NCI-H69 (cell line): ENCODE measurements around the gene ASB2.

Experiments
- DNase-seq: peaks from one replicate; lab custom pipeline; 2025; lab: John Stamatoyannopoulos, UW

Gene ASB2

DNA sequence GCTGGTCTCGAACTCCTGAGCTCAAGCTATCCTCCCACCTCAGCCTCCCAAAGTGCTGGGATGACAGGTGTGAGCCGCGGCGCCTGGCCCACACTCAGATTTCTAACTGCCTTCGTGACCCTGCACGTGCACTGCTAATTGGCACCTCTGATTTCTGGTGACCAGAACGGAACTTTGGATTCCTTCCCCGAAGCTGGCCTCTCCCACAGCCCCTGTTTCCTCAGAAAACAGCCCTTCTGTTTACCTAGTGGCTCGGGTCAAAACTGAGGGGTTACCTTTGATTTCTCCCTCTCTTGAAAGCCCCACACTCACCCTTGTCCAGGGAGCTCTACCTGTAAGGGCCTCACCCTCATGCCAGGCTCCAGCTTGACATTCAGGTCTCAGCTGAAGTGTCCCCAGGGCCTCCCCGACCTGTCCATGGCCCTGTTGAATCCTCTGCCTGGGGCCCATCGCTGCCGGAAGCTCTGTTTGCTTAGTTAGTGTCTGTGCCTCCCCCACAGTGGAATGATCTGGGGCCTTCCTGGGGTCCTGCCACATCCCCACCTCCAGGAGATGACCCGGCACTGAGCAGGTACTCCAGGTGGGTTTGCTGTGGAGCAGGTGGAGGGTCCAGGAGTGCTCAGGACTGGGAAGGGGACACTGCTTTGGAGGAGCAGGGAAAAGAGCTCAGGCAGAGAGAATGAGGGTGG lies 73.6 kb downstream of the ASB2 start:
- no peak for DNase-seq

DNA sequence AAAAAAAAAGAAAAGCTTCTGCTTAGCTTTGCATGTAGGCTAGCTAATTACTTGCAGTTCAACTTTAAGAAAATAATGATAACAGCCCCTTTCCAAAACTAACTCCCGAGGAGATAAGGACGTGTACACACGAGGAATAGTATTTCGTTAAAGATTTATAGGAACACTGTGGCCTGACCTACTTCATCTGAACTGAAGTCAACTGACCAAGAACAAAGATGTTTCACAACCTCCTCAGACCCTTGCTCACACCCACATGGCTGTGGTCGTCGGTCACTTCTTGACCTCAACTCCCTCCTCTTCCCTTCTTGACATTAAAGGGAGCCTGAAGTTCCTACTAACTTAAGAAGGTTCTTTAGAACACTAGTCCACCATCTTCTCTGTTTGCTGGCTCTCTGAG lies 74.6 kb downstream of the ASB2 start:
- no peak for DNase-seq

DNA sequence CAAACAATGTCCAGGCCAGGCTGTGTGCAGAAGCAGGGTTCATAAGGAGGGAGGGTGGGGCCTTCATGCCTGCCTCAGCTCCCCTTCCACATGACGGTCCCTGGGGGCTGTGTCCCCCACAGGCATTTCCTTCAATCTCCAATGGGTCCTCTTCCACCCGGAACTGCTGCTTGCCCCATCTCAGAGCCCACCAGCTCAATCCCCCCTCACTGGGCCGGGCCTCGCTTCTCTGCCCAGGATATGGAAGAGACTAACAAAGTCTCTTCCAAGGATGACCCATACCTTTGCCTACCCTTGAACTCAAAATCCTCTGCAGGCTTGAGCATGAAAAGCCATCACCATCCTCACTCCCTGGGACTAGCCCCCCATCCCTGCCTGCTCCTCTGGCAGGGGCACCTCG lies 77.6 kb downstream of the ASB2 start:
- DNase-seq, result no peak

- no peak for DNase-seq
Observed at GRCh38 chr14:93898081-93898611, 78.2 kb downstream of the ASB2 start.

DNA sequence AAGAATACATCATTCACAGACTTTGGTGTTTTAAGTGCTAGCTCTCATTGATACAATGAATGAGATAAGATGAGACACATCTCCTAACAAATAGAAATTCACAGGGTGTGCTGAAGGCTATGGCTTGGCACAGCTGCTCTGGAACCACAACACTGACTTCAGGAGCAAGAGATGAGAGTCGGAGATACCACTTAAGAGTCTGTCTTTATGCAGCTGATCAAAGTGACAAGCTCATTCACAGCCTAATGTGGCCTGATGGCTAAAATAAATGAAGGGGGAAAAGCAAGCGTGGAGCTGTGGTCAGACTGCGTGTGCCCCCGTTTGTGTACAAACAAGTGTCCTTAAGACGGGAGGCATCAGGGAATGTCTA lies 78.9 kb downstream of the ASB2 start:
- no peak for DNase-seq

DNA sequence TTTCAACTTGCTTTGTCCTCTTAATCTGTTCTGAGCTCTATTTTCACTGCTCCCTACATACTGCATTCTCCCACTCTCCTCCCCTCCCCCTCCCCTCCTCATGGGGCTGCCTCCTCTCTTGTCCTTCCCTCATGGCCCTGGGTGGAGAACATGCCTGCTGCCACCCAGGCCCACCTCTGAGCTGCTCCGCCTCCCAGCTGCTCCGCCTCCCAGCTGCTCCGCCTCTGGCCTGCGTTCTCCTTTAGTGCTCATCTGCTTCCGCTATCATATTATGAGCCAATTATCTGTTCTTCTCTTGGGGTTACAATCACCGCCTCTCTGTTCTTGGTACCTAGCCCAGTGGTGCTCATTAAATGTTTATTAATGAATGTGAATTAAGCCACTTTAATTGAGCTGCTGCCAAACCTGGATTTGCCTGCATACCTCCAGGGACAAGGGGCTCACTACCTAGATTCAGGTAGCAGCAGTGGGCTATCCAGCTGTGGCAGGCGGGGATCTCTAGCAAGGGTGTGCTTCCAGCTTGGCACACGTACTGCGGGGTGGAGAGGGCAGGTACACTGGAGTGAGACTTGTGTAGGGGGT lies 81.3 kb downstream of the ASB2 start:
- peak; percentile 63 for DNase-seq

DNA sequence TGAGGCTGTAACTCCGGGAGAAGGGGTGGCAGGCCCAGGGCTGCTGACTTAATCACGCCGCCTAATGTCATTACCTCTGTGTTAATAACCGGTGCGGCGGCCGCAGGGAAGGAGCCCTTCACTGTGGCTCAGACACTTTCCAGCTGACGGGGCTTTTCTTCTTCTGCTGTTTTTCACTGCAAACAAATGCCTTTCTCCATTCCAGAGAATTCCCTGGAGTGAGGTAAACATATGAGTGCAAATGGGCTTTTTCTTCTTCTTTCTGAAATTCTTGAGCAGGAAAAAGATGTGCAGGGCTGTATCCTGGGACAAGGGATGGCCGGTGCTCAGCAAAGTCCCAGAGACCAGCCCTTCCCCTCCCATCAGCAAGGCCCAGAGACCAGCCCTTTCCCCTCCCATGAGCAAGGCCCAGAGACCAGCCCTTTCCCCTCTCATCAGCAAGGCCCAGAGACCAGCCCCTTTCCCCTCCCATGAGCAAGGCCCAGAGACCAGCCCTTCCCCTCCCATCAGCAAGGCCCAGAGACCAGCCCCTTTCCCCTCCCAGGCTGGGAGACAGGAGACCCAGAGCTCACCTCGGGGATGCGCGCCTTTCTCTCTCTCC lies 82.6 kb downstream of the ASB2 start:
- no peak for DNase-seq

GRCh38 chr14:93892923-93893558 lies 83.3 kb downstream of the ASB2 start:
- DNase-seq, result peak; percentile 76

DNA sequence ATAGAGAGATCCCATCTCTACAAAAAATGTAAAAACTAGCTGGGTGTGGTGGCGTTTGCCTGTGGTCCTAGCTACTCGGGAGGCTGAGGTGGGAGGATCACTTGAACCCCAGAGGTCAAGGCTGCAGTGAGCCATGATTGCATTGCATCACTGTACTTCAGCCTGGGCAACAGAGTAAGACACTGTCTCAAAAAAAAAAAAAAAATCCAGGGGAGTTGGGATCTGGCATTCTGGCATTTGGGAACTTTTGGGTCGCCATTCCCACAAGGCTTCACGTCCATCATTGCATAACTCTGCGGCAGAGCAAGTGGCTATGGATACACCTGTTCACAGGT lies 83.9 kb downstream of the ASB2 start:
- DNase-seq, result no peak

- peak; percentile 84 for DNase-seq
Observed at GRCh38 chr14:93891756-93892504, 84.4 kb downstream of the ASB2 start.

DNA sequence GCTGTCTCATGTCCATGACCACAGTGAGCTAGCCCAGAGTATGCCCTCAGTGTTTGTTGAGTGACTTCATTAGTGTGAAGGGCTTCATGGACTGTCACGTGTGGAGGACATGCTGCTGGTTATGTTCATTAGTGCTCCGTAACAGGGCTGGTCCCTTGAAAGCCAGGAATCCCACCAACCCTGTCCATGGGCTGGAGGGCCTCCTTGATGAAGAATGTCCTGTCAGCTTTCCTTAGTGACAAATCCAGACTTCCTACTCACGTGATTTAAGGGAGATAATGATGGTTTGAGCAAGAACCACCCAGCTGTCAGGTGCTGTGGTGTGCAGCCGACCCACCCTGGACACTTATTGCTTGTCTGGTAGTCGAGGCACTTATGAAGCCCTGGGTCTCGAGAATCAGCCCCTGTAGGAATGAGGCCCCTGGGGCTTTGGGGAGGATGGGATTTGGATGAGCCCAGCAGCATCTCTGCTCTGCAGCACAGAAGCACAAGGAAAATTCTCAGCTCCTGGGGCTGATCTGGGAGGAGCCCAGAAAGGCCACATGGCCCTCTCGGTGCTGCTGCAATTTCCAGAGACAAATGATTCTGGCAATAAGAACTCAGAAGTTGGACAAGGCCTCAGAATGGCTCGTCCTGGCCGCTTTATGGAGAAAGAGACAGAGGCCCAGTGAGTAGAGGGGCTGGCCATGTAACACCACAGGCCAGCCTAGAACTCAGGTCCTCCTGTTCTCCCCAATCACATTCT lies 86.5 kb downstream of the ASB2 start:
- no peak for DNase-seq

DNA sequence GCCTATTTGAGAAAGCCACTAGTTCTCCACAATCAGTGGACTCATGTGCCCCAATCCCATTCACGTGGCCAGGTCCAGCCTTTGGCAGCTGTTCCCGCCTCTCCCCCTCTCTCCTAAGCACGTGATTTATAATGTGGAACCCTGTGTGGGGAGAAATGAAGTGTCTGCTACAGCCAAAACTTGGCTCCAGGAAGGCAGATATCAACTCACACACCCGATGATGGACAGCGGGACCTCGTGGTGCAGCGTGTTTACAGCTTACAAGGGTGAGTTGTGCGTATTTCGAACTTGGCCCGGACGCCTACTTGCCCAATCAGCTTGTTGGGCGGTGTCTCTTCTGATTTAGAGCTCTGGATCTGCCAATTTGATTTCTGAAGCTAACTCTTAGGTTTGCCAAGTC lies 87.4 kb downstream of the ASB2 start:
- no peak for DNase-seq

DNA sequence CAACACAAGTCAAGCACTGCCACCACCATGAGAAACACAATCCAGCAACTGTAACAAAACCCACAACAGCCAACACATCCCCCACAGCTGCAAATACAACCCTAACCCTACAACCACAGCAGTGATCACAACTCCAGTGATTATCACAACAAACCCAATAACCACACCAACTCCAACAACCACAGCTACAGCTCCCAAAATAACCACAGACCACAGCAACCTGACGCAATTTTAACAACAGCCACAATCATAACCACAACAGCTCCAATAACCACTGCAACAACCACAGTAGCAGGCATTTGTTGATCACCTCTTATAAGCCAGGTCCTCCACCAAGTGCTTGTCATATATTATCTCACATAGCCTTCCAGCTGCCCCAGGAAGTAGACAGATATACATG lies 91.4 kb downstream of the ASB2 start:
- DNase-seq, result no peak
